GM18868 (cell line): ENCODE results near the gene GPC6.

Experiments used
- ATAC-seq: cut with Tn5 transposase; IDR thresholded peaks from one replicate; pipeline ENCODE4 v1.9.1; 2021; ENCODE audit warnings: mild to moderate bottlenecking, moderate library complexity; ENCODE audit not compliant: unreplicated experiment

GPC6 gene

DNA sequence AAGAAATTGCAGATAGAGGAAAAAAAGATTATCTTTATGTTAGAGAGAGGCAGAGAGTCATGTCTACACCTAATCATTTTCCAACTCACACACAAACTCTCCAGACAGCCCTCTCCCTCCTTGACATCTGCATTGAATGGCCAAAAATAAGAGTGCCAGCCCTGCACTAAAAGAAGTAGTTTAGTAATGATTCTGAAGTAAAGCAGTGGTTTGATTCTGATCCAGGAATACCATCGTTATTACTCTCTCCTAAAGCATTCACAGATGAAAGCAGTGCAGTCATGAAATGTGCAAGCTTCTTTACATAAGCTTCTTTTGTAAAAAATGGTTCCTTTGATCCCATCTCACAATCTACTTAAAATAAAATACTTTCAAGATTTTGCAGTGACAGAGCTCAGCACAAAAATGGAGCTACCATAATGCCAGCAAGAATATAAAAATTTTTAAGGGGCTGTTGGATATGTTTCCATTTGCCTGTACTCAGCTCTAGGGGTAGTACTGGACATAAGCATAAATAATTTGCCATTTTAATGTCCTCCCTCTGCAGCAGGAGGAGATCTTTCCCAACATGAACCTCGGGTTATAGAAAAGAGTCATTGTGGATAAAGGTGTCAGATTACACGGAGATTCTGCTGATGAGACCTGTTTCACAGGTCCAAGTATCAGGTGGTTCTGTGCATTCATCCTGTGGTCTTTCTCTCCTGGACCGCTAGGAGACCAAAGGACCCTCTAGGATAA, 846.6 kb downstream of the GPC6 start:
- no peak for ATAC-seq

- ATAC-seq, result no peak
Measured at GRCh38 chr13:94079876-94080275, 853.3 kb downstream of the GPC6 start.

GRCh38 chr13:94080527-94080926, 853.9 kb downstream of the GPC6 start:
- ATAC-seq, result no peak

- no peak for ATAC-seq
Measured at GRCh38 chr13:94087100-94087499, 860.5 kb downstream of the GPC6 start.

GRCh38 chr13:94088742-94089141, 862.1 kb downstream of the GPC6 start:
- no peak for ATAC-seq

DNA sequence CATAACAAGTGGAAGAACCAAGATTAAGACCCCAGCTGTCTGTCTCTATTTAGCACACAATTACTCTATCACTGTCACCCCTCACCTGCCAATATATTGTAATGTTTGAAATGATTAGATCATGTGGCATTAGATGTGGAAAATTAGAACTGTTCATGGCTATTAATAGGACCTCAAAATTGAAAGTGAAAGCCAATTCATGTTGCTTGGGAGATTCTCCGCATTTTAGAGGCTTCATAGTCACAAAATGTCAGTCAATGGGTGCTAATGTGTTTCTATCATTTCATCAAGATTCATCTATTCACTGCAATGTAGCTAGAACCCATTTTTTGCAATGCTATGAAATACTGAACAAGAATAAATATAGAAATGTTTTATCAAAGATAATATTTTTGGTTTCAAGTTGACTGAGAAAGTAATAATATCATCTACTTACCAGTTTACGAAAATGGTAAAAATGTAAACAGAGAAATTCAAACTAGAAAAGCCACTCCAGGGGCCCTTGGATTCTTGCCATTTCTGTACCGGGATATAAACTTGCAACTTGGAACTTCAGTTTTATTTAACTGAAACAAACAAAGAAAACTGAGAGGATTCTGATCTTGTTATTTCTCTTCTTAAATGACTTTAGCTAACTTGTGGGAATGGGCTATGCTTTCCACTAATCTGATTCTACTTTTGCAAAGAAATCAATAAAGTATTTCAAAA, 864.3 kb downstream of the GPC6 start:
- no peak for ATAC-seq

DNA sequence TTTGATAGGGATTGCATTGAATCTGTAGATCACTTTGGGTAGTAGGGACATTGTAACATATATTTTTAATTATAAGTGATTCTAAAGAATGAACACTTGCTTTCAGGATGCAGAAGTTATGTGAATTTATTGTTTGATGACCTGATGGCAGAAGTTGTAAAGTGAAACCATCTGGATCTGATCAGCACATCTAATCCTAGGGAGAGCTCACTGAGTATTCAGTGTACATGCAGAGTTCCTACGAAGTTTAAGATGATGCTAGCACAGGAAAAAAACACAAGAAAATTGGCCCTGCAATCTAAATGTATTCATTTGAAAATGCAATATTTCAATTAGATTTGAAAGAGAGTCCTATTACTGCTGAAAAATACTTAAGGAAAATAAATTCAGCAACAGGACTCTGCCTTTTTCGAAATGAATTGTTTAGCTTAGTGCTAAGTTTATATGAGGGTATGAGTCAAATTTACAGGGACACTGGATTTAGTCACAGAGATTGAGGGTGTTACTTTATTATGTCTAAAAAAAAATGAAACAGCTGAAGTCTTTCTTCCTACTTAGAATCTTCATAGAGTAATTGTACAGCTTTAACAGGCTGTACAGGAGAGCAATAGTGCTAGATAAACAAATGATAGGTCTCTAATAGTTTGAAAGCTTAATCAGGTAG, 867.2 kb downstream of the GPC6 start:
- ATAC-seq, result no peak

GRCh38 chr13:94109715-94110374, 883.2 kb downstream of the GPC6 start:
- ATAC-seq, result no peak

GRCh38 chr13:94112227-94112626, 885.6 kb downstream of the GPC6 start:
- ATAC-seq, result no peak

DNA sequence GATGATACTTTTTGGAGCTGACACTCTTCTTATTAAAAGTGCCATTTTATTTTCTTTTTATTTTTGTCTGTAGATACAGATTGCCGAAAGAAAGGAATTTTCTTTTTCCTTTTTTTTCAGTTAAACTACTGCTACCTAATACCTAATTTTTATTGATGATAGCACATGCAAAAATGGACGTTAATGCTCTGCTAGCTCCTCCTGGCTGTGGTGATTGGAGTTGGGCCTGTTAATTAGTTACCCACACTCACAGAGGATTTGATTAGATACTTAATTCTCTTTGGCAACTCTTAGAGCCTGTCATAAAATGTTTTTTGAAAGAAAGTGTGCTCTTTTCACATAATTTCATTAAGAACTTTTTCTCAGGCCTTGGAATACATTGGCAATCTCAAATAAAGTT, 886.1 kb downstream of the GPC6 start:
- ATAC-seq, result no peak

GRCh38 chr13:94113245-94113644, 886.6 kb downstream of the GPC6 start:
- no peak for ATAC-seq

DNA sequence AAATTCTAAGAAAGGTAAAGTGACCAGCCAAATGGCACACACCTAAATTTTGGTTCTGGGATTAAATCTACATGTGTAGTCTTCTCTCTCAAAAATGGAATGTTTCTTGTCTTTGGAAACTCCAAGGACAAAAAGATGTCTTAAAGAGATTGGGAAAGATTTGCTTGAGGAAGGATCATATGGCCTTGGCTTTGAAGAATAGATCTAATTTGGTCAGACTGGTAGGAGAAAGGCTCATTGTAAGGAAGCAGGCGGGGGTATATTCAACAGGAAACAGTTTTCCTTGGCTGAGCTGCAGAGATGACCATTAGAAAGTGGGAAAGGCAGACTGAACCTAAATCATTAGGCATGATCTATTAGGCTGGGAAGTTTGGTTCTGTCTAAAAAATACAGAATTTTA, 887.6 kb downstream of the GPC6 start:
- ATAC-seq, result no peak

DNA sequence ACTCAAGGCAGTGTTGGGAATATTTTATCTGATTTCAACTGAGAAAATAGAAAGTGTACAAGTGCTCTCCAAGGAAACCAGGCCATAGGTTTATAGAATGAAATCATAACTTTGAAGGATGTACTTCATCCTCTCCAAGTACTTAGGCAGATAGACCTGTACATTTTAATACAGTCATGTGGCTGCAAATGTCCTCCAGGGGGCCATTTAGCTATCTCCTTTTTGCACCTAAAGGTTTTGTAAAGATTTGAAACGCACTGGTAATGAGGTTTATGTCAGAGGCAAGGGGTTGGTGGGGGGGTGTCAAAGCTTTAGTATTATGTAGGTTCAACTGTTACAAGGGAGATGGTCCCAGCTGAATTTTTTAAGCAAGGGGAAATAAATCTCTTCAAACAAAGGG, 888.4 kb downstream of the GPC6 start:
- ATAC-seq, result no peak

DNA sequence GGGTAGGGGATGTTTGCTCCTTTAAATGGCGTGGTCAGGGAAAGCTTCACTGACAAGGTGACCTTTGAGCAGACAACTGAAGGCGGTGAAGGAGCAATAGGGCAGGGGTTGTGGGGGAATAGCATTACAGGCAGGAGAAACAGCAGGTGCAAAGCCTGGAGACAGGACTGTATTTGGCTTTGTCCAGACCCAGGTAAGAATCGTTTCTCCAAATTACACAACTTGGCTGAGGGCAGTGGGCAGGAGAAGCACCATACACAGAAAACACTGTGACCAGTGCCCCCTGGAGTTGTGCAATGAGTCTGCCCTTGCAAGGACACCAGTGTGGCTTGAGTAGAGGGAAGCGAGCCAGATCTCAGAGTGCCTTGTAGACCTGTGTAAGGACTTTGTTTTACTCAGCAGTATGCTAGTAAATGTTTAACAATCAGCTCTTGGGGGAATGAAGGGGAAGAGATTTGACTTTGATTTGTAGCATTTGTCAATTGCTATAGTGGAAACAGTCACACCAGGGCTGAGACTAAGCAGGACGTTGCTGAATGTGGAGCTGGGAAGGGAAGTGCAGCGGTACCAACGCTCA, 892.8 kb downstream of the GPC6 start:
- ATAC-seq, result no peak

DNA sequence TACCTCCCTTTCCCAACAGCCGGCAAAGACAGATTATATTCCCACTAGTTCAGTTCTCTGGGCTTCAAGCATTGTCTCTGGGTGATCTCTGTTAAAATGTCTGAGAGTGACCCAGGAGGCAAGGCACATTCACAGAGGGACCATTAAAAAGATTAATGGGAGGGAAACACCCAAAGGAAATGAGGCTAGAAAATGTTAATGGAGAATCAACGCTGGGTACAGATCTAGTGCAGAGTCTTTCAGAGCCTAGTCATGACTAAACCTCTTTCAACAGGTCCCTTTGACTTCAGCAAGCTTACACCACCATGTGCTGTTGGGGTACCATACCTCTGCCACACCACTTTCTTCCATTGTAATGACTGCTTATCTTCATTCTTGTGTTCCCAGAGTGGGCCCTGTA, 894.3 kb downstream of the GPC6 start:
- ATAC-seq, result no peak

GRCh38 chr13:94121686-94122085, 895.1 kb downstream of the GPC6 start:
- no peak for ATAC-seq

GRCh38 chr13:94122300-94122915, 895.8 kb downstream of the GPC6 start:
- ATAC-seq, result no peak

DNA sequence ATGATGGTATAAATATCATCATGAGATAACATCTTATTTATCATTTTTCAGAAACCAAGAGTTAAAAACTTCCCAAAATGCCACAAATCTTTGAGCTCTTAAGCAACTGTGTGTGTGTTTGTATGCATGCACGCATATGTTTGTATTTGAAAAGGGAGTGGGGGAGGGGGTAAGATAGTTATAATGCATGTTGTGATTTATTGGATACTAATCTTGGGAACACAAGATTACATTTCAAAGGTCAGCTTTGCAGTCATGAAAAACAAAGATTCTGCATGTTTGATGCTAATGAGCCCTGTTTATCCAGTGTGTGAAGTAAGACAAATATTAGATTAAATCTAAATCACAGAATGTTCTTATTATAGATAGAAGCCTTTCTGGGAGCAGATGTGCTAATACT, 897.0 kb downstream of the GPC6 start:
- no peak for ATAC-seq

DNA sequence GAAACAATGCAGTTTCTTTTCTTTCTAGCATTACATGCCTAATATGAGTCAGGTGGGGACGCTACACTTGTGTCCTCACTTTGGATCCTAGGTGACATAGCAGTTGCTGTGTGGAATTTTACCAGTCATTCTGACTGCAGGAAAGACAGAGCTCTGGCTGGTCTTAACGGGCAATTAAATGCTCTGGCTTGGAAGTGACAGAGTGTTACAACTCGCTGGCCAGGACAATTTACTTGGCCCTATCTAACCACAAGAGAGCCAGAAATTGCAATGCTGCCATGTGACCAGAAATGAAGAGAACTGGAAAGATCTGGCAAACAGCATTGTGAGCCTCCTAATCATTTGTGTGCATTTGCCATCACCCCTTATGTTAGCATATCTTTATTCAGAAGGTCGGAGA, 901.8 kb downstream of the GPC6 start:
- no peak for ATAC-seq

GRCh38 chr13:94129490-94129894, 902.9 kb downstream of the GPC6 start:
- ATAC-seq, result no peak

DNA sequence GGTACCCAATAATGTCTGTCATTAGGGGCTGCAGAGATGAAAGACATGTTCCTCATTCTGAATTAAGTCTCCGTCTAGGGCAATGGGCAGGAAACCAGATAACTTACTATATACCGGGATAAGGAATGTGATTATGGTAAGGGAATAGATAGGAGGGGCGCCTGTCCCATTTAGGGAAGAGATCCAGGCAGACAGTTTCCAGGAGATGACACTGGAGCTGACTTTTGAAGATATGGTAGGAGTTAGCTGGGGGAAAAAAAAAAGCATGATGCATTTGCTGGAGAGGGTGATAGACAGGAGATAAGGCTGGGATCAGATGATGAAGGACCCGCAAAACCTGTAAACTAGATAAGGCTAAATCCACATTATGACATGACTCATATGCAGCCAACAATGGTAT, 912.2 kb downstream of the GPC6 start:
- ATAC-seq, result no peak
